GM12892 (cell line): ENCODE measurements around the gene DCLK1.

Experiments
- POLR2A ChIP-seq: IDR thresholded peaks from 2 replicates; pipeline ENCODE4 v1.6.1; 2011; ENCODE audit warnings: low read depth, low read length, control low read depth
- POLR2AphosphoS5 ChIP-seq: IDR thresholded peaks from 2 replicates; pipeline ENCODE4 v1.6.1; 2011; ENCODE audit warnings: low read depth, low read length, control low read depth
- TAF1 ChIP-seq: IDR thresholded peaks from 2 replicates; pipeline ENCODE4 v1.6.1; 2011; ENCODE audit warnings: low read depth, mild to moderate bottlenecking, control low read depth, low read length, borderline replicate concordance

DNA sequence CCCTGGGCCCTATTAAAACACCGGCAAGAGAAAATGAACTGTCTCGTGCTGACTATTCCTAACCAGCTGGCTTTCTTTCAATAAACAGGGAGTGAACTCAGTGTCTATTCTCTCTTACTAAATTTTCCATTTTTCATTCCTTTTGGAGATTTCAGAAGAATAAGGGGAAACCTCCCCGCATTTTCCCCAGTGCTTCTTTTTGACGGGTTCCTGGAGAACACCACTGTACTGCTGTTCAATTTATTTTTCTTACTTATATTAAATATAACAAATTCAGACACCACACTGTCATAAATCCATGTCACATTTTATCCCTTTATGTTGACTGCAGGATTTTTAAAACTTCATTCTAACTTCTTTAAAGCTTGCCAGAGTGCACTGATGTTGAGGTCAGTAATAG, 75.8 kb downstream of the DCLK1 start:
- no peak for TF ChIP-seq POLR2A
- no peak for TF ChIP-seq TAF1
- no peak for TF ChIP-seq POLR2AphosphoS5
